Measurements from ENCODE around the gene SLC16A10. TPM values are rescaled to one million over a fixed set of nuclear protein-coding genes. Genes with fewer than 3 reads are reported as not detected.

The SLC16A10 gene
- total RNA-seq, 4 donors from 2014 or later, result 35.6 to 50.9 (median 43.9) TPM

DNA sequence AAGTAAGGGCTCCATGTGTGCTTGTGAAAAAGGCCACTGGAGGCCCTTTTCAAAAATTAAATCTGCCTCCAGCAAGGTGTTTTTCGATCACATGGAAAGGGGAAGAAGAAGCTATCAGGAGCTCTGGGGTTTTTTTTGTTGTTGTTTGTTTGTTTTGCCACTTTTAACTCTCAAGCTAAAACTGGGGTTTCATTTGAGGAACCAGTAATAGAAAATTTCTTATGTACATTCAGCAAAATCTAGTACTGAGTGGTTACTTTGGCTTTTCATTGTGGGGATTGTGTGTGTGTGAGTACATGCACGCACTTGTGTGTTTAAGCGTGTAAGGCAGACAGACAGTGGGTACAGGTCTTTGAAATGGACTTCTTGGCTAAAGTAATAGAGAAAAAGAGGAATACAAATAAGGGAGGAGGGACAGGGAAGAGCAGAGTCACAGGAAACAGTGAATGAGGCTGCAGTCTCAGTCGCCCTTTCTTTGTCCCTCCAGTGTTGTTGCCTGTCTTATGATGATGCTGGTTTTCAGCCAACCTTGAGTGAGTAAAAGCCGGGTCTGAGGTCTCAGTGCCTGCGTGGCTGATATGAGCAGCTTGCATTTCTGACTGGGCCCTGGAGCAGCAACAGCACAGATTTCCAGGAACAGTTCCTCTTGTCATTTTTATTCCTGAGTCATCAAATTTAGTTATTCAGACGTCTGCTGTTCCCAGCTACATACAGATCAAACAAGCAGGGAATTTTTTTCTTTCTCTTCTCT, 26.2 kb downstream of the SLC16A10 start:
- TF ChIP-seq, protein P1, sequence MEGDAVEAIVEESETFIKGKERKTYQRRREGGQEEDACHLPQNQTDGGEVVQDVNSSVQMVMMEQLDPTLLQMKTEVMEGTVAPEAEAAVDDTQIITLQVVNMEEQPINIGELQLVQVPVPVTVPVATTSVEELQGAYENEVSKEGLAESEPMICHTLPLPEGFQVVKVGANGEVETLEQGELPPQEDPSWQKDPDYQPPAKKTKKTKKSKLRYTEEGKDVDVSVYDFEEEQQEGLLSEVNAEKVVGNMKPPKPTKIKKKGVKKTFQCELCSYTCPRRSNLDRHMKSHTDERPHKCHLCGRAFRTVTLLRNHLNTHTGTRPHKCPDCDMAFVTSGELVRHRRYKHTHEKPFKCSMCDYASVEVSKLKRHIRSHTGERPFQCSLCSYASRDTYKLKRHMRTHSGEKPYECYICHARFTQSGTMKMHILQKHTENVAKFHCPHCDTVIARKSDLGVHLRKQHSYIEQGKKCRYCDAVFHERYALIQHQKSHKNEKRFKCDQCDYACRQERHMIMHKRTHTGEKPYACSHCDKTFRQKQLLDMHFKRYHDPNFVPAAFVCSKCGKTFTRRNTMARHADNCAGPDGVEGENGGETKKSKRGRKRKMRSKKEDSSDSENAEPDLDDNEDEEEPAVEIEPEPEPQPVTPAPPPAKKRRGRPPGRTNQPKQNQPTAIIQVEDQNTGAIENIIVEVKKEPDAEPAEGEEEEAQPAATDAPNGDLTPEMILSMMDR (IDR thresholded peaks at IDR 0.05), result no peak
- no peak for TF ChIP-seq POLR2A (IDR thresholded peaks at IDR 0.05)
- DNase-seq (ENCODE audit: low spot score in 2 of 2), result peak in 1 of 2 donors; percentile 25
- intact Hi-C loops (cut with DNase I; ENCODE audit: low total_unique reads), result no loop called here

DNA sequence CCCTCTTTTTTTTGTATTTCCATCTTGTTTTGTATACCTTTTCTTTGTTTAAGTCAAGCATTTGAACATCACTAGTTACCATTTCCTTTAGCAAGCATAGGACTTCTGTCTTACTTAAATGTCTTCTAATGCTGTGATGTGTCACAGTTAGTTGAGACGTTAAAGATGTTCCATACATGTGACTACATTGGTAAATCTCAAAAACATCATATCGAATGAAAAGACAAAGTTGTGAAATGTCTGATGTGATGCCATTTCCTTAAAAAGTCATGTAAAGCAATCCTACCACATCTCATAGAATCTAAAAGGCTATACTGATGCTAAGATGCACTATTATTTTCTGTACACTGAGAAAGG, 26.8 kb downstream of the SLC16A10 start:
- 35 to 55% methylated on average over 2 of the region's 2 CpGs for WGBS, 2 donors
- TF ChIP-seq POLR2A (IDR thresholded peaks at IDR 0.05), result no peak
- TF ChIP-seq, protein P1 (IDR thresholded peaks at IDR 0.05), result no peak
- no peak overlapping the region for H3K4me3 ChIP-seq (ENCODE audit: low read depth, poor library complexity, severe bottlenecking)
- intact Hi-C loops (cut with DNase I; ENCODE audit: low total_unique reads), result no loop called here
- no peak for DNase-seq (ENCODE audit: low spot score in 2 of 2)

More for the DNA sequence above, 26.2 kb downstream of the SLC16A10 start:
- H3K4me3 ChIP-seq (ENCODE audit: low read depth, poor library complexity, severe bottlenecking), result no peak overlapping the region
- WGBS, 2 donors, result 37 to 41% methylated on average over 7 of the region's 7 CpGs

DNA sequence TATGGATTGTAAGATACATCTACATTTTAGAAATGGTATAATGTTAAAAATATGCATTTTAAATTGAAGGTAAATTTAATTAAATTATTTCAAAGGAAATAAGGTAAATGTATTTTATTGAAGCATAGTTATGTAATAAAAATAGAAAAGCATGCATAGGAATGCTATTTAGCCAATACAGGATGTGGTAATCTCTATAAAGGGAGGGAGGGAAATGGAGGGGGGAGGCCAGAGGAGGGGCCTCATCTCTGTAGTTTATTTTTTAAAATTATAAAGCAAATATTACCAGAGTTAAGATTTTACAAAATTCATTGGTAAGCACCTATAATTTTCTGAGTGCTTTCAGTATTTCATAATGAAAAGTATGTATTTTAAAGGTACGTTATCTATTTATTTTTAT, 27.2 kb downstream of the SLC16A10 start:
- no peak for DNase-seq (ENCODE audit: low spot score in 2 of 2)
- no peak overlapping the region for H3K4me3 ChIP-seq (ENCODE audit: low read depth, poor library complexity, severe bottlenecking)
- intact Hi-C loops (cut with DNase I; ENCODE audit: low total_unique reads), result no loop called here
- TF ChIP-seq POLR2A (IDR thresholded peaks at IDR 0.05), result no peak
- TF ChIP-seq, protein P1 (IDR thresholded peaks at IDR 0.05), result no peak
- WGBS, 2 donors, result 84 to 90% methylated on average over 1 of the region's 1 CpG

DNA sequence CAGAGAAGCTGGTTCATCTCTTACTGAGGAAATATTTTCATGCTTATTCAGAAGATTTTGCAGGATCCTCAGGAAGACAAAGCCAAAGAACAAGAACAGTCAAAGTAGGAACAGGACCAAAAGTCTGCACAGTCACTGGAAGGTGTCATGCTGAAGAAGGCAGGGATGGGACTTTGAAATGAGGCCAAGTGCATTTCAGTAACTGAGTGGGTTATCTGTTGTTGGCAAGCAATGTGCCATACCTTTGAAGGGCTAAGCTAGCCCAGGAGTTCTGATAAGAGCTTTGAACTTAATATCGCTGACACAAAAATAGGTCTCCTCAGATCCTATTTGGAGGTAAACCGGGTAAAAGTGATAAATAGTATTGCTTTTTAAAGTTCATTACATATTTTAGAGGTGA, 31.5 kb downstream of the SLC16A10 start:
- no peak for TF ChIP-seq POLR2A (IDR thresholded peaks at IDR 0.05)
- TF ChIP-seq, protein P1 (IDR thresholded peaks at IDR 0.05), result no peak
- WGBS, 2 donors, result 81 to 89% methylated on average over 2 of the region's 2 CpGs
- no peak for DNase-seq (ENCODE audit: low spot score in 2 of 2)
- intact Hi-C loops (cut with DNase I; ENCODE audit: low total_unique reads), result no loop called here
- no peak overlapping the region for H3K4me3 ChIP-seq (ENCODE audit: low read depth, poor library complexity, severe bottlenecking)

DNA sequence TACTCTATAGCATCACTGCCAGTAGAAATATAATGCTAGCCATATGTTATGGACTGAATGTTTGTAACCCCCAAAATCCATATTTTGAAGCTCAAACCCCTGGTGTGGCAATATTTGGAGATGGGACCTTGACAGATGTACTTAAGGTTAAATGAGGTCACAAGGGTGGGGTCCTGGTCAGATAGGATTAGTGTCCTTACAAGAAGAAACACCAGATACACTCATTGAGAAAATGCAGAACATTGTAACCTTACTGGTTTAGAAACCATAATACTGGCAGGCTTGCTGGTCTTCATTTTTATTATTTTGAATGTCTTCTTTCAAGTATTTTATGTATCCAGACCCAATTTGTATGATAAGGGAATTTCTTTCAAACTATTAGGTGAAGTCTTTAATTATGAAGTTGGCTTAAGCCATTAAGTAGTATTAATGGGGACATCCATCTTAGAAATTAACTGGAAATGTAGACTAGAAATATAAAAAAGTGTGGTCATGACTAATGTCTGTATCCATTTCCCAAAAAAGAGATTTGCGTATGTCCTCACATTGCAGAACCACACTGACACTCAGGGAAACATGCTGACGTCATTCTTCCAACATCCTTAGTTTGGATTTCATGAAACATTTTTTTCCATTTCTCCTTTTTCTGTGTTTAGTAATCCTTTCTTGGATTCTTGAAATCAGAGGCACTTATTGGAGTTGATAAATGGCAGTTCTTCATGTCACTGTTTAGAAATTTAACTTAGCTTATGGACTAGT, 32.4 kb downstream of the SLC16A10 start:
- no peak for DNase-seq (ENCODE audit: low spot score in 2 of 2)
- WGBS, 2 donors, result 76 to 78% methylated on average over 2 of the region's 2 CpGs
- TF ChIP-seq, protein P1 (IDR thresholded peaks at IDR 0.05), result no peak
- no peak for TF ChIP-seq POLR2A (IDR thresholded peaks at IDR 0.05)
- H3K4me3 ChIP-seq (ENCODE audit: low read depth, poor library complexity, severe bottlenecking), result no peak overlapping the region
- intact Hi-C loops (cut with DNase I; ENCODE audit: low total_unique reads), result no loop called here

All from lower leg skin (tissue), 4 donors.